Stimulated activated CD8-positive, alpha-beta memory T cell treated with anti-CD3 and anti-CD28 coated beads, Interleukin-4, amount 100 ng/mL, for 4 hours (primary cell): ENCODE results near the gene DACH1.

Source experiments
- DNase-seq, 2 donors: peaks; one replicate each; pipeline ENCODE4 v3.0.0-alpha.2; 2020; ENCODE audit warnings: low read depth in 2 of 2, low spot score in 1 of 2

The DACH1 gene

GRCh38 chr13:71417205-71417604, 449.8 kb downstream of the DACH1 start:
- DNase-seq, result no peak

GRCh38 chr13:71412231-71412630, 454.8 kb downstream of the DACH1 start:
- DNase-seq, result no peak

DNA sequence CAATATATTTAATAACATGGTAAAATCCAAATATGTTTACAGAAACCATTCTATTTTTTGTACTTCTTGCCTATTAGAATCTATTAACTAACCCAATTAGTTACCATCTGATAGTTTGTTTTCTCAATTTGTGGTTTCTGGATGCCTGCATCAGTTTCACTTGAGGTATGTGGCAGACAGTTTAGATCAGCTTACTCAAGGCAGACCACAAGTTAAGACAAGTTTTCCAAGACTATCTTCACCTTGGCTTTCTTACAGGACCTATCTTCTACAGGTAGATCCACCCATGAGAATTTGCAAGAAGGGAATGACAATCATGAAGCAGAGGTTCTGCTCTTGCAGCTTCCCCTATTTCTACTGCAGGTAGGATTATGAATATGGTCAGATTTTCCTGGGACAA, 458.6 kb downstream of the DACH1 start:
- DNase-seq, result no peak

GRCh38 chr13:71399631-71400215, 467.3 kb downstream of the DACH1 start:
- no peak for DNase-seq

GRCh38 chr13:71396149-71396548, 470.9 kb downstream of the DACH1 start:
- no peak for DNase-seq

DNA sequence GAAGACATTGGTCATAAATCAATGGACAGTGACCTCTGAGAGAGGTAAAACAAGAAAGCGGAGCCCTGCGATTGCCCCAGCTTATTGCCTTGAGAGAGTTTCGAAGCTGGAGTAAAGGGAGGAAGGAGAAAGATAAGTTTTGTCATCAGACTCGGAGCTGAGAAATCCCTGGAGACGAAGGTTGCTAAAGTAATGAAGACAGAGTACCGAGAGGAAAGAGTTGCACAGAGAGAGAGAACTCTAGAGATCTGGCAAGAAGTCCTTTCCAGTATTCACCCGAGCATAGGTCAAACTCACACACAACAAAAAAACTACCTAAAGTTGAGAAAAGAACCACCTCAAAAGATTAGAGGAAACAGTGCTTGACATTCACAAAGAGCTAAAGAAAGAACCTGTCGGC, 472.0 kb downstream of the DACH1 start:
- DNase-seq, result no peak

DNA sequence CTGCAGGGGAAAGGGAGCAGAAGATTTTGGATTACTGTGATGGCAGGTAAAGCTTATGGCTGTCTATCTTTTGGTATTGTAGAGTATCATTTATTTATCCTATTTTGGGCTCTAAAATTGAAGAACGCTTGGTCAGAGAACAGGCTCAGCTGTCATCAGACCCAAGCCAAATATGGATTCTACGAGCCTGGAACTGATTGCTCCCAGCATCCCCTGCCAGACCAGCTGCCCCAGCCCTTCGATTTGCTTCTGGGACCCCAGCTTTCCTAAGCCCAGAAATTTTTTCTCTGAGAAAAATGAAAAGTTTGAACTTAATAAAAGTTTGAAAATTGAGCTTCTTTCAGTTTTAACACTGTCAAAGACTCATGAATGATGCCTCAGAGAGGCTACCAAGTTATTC, 472.8 kb downstream of the DACH1 start:
- DNase-seq, result no peak
